ENCODE results near the gene ADCK2.

GRCh38 chr7:140672382-140673062 lies at the start of gene ADCK2:
- no peak for TF ChIP-seq EZH2 (IDR thresholded peaks at IDR 0.05; ENCODE audit: insufficient read depth, low read length)
- TF ChIP-seq CTCF (IDR thresholded peaks at IDR 0.05; ENCODE audit: insufficient read depth, low read depth, low read length): no peak
